Mucosa of descending colon (tissue), 3 donors: ENCODE measurements around the gene LRRC8E. TPM values are rescaled to one million over a fixed set of nuclear protein-coding genes. Genes with fewer than 3 reads are reported as not detected.

Source experiments
- ATAC-seq: fragments of 200-7000 bp; cut with Tn5 transposase; one replicate; pipeline ENCODE4 v1.9.1; 2020; ENCODE audit warnings: mild to moderate bottlenecking, moderate library complexity
- DNase-seq, 3 donors: peaks; one replicate each; pipeline ENCODE4 v3.0.0-alpha.2; 2020
- H3K36me3 ChIP-seq: fragments of 200-600 bp; one replicate; pipeline ENCODE4 v1.8.0; 2021; ENCODE audit warnings: low read depth, mild to moderate bottlenecking
- H3K4me1 ChIP-seq: fragments of 200-600 bp; one replicate; pipeline ENCODE4 v1.8.0; 2021; ENCODE audit warnings: low read depth, mild to moderate bottlenecking
- H3K4me3 ChIP-seq: fragments of 200-600 bp; one replicate; pipeline ENCODE4 v1.8.0; 2021; ENCODE audit warnings: mild to moderate bottlenecking
- H3K9me3 ChIP-seq: fragments of 200-600 bp; one replicate; pipeline ENCODE4 v1.8.0; 2021; ENCODE audit warnings: mild to moderate bottlenecking
- intact Hi-C, 2 donors: fragments of 100-400 bp; cut with DNase I in 1 of 2; cut with micrococcal nuclease in 1 of 2; formaldehyde crosslinking; loops; one replicate each; pipeline versions ENCODE4 v1.11.0 to v1.11.1; 2022; cut with DNase I, micrococcal nuclease
- total RNA-seq, 3 donors: library from RNA; stranded (reverse); fragmentation: NEBNext Ultra II Directional in 2 of 3; extraction: Animal tissue kit (Norgen Biotek cat#: 25700) in 2 of 3; gene quantifications; one replicate each; pipeline versions ENCODE4 v1.2.1 to v1.2.4, GENCODE V29; 2021 to 2023
- TF ChIP-seq, protein P1 (sequence below): fragments of 200-600 bp; IDR thresholded peaks from one replicate; pipeline ENCODE4 v1.8.0; 2022; ENCODE audit warnings: antibody characterized with exemption, mild to moderate bottlenecking
- donor health status: DM: no; HTN: no; CAD: no; lungs with moderate emphysema.
- donor health status: DM: no; HTN: no; CAD: no.
- donor health status: DM: no; HTN: yes; CAD: no.

LRRC8E gene
- total RNA-seq, 3 donors from 2014 or later: 0.32 to 1.5 (median 1.3) TPM

DNA sequence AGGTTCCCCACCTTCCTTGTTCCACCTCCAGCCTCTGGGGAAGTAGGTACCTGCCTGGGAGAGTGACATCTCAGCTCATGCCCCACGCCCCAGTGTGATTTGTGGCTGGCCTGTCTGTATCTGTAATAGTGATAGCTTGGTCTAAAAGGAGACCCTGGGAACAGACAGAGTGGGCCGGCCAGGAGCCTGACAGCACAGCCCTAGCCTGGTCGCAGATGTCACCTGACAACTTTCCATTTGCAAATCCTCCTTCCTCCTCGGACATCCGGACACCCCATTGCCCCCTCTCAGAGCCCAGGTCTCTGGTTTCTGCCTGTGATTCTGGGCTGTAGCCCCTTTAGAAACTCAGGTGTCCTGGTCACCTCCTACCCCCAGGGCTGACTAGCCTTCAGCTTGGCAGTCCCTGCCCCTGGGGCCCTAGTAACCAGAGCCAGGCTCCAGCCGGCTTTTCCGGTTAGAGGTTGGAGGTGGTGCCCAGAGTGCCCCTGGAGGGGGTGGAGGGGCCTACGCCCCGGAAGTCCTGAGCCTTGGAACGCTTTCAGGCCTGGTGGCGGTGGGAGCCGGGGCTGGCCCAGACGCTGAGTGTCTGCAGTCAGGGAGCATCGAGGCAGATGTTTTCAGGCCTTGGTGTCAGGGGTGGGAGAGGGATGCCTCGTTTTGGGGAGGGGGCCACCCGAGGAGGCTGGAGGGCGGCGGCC, 6.5 kb downstream of the LRRC8E start:
- intact Hi-C loops: no loop called here
- TF ChIP-seq, protein P1, sequence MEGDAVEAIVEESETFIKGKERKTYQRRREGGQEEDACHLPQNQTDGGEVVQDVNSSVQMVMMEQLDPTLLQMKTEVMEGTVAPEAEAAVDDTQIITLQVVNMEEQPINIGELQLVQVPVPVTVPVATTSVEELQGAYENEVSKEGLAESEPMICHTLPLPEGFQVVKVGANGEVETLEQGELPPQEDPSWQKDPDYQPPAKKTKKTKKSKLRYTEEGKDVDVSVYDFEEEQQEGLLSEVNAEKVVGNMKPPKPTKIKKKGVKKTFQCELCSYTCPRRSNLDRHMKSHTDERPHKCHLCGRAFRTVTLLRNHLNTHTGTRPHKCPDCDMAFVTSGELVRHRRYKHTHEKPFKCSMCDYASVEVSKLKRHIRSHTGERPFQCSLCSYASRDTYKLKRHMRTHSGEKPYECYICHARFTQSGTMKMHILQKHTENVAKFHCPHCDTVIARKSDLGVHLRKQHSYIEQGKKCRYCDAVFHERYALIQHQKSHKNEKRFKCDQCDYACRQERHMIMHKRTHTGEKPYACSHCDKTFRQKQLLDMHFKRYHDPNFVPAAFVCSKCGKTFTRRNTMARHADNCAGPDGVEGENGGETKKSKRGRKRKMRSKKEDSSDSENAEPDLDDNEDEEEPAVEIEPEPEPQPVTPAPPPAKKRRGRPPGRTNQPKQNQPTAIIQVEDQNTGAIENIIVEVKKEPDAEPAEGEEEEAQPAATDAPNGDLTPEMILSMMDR: no peak
- DNase-seq (peak in 2 of 3 donors; percentile 64 to 66), ATAC-seq (peak; percentile 89)
- no peak overlapping the region for H3K4me3 ChIP-seq
- H3K4me1 ChIP-seq: no peaks in the 10 kb centered on the region
- H3K36me3 ChIP-seq: no peaks in the 10 kb centered on the region
- no peaks in the 10 kb centered on the region for H3K9me3 ChIP-seq

DNA sequence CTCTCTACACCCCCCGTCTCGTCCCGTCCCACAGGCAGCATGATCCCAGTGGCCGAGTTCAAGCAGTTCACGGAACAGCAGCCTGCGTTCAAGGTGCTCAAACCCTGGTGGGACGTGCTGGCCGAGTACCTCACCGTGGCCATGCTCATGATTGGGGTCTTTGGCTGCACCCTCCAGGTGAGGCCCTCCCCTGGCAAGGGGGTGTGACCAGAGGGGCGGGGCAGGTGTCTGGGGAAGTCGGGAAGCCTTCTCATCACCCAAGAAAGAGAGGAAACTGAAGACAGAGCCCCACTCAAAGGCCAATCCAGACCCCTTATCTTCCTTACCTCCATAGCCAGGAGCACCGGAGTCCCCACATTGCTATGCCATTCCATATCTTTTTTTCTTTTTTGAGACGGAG, 7.3 kb downstream of the LRRC8E start:
- intact Hi-C loops: no loop called here
- H3K9me3 ChIP-seq: no peaks in the 10 kb centered on the region
- no peak for ATAC-seq
- H3K4me1 ChIP-seq: no peaks in the 10 kb centered on the region
- H3K36me3 ChIP-seq: no peaks in the 10 kb centered on the region
- TF ChIP-seq, protein P1: no peak
- DNase-seq: no peak
- no peak overlapping the region for H3K4me3 ChIP-seq

DNA sequence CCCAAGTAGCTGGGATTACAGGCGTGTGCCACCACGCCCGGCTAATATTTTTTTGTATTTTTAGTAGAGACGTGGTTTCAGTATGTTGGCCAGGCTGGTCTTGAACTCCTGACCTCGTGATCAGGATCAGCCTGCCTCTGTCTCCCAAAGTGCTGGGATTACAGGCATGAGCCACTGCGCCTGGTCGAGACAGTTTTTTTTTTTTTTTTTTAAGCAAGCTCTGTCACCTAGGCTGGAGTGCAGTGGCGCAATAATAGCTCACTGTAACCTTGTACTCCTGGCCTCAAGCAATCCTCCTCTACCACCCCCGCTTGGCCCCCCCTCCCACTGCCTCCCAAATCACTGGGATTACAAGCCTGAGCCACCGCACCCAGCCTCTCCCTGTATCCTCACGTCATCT, 9.0 kb downstream of the LRRC8E start:
- intact Hi-C loops: no loop called here
- DNase-seq (no peak), ATAC-seq (no peak)
- TF ChIP-seq, protein P1: no peak
- no peaks in the 10 kb centered on the region for H3K4me1 ChIP-seq
- H3K9me3 ChIP-seq: no peaks in the 10 kb centered on the region
- no peak overlapping the region for H3K4me3 ChIP-seq
- H3K36me3 ChIP-seq: no peaks in the 10 kb centered on the region

DNA sequence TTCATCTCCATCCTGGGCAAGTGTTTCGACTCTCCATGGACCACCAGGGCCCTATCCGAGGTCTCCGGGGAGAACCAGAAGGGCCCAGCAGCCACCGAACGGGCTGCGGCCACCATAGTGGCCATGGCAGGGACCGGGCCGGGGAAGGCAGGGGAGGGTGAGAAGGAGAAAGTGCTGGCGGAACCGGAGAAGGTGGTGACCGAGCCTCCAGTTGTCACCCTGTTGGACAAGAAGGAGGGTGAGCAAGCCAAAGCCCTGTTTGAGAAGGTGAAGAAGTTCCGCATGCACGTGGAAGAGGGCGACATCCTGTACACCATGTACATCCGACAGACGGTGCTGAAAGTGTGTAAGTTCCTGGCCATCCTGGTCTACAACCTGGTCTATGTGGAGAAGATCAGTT, 10.7 kb downstream of the LRRC8E start:
- Histone ChIP-seq H3K9me3 (no peaks in the 10 kb centered on the region), H3K36me3 (peaks cover 6% of the 10 kb centered on the region), H3K4me1 (peaks cover 13% of the 10 kb centered on the region), H3K4me3 (no peak overlapping the region)
- no peak for DNase-seq
- no peak for ATAC-seq
- intact Hi-C loops: no loop called here
- TF ChIP-seq, protein P1: no peak

DNA sequence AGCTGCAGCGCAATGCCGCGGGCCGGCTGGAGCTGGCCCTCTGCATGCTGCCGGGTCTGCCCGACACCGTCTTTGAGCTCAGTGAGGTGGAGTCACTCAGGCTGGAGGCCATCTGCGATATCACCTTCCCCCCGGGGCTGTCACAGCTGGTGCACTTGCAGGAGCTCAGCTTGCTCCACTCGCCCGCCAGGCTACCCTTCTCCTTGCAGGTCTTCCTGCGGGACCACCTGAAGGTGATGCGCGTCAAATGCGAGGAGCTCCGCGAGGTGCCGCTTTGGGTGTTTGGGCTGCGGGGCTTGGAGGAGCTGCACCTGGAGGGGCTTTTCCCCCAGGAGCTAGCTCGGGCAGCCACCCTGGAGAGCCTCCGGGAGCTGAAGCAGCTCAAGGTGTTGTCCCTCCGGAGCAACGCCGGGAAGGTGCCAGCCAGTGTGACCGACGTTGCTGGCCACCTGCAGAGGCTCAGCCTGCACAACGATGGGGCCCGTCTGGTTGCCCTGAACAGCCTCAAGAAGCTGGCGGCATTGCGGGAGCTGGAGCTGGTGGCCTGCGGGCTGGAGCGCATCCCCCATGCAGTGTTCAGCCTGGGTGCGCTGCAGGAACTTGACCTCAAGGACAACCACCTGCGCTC, 11.6 kb downstream of the LRRC8E start:
- intact Hi-C loops: loop anchor here in 1 of 2 donors (10.0 kb wide), 1 partner anchor 45 kb away; no protein-coding TSS in a partner anchor
- DNase-seq: peak in 1 of 3 donors; percentile 54

More for the DNA sequence above, 11.6 kb downstream of the LRRC8E start:
- H3K4me3 ChIP-seq: no peak overlapping the region
- H3K9me3 ChIP-seq: no peaks in the 10 kb centered on the region
- ATAC-seq: no peak
- TF ChIP-seq, protein P1: no peak
- H3K36me3 ChIP-seq: peaks cover 6% of the 10 kb centered on the region
- peaks cover 18% of the 10 kb centered on the region for H3K4me1 ChIP-seq
